Suprapubic skin (tissue), 4 donors: ENCODE results near the gene ACVR1B. TPM values are rescaled to one million over a fixed set of nuclear protein-coding genes. Genes with fewer than 3 reads are reported as not detected.

Source experiments
- DNase-seq, 2 donors: peaks; one replicate each; pipeline ENCODE4 v3.0.0-alpha.2; 2019; ENCODE audit warnings: low spot score in 2 of 2
- H3K27ac ChIP-seq: fragments of 200-600 bp; sonication (generic); one replicate; pipeline ENCODE4 v1.5.1; 2019
- H3K27me3 ChIP-seq: fragments of 200-600 bp; sonication (generic); one replicate; pipeline ENCODE4 v1.5.1; 2019
- H3K36me3 ChIP-seq: fragments of 200-600 bp; sonication (generic); one replicate; pipeline ENCODE4 v1.5.1; 2019
- H3K4me1 ChIP-seq: fragments of 200-600 bp; sonication (generic); one replicate; pipeline ENCODE4 v1.5.1; 2019
- H3K4me3 ChIP-seq: fragments of 200-600 bp; sonication (generic); one replicate; pipeline ENCODE4 v1.5.1; 2019; ENCODE audit warnings: mild to moderate bottlenecking
- H3K9me3 ChIP-seq: fragments of 200-600 bp; sonication (generic); one replicate; pipeline ENCODE4 v1.5.1; 2019
- EP300 ChIP-seq: sonication (generic); formaldehyde crosslinking; IDR thresholded peaks from one replicate; pipeline ENCODE4 v1.6.1; 2017; ENCODE audit warnings: antibody characterized with exemption
- POLR2A ChIP-seq, 2 donors: fragments of 450-650 bp; IDR thresholded peaks; one replicate each; pipeline ENCODE4 v1.6.1; 2017; ENCODE audit warnings: antibody characterized with exemption in 2 of 2, mild to moderate bottlenecking in 2 of 2, moderate library complexity in 2 of 2
- POLR2AphosphoS5 ChIP-seq, 3 donors: sonication (generic); formaldehyde crosslinking; IDR thresholded peaks; one replicate each; pipeline ENCODE4 v1.6.1; 2017; ENCODE audit warnings: antibody characterized with exemption in 3 of 3
- WGBS: methylation state at CpG from one replicate; pipeline ENCODE4 v1.1.5; 2018; 5-methylcytosine and 5-hydroxymethylcytosine counted together
- total RNA-seq, 4 donors: library from RNA; depleted of rRNA; stranded (reverse); fragments of >200 nt; gene quantifications; one replicate each; pipeline ENCODE4 v1.1.0, GENCODE V29; 2016
- TF ChIP-seq, protein P1 (sequence below), 2 donors: fragments of 200-600 bp in 1 of 2; fragments of 450-650 bp in 1 of 2; sonication (generic) in 1 of 2; IDR thresholded peaks; one replicate each; pipeline ENCODE4 v1.5.1; 2016 to 2019; ENCODE audit warnings: antibody characterized with exemption in 2 of 2, mild to moderate bottlenecking in 1 of 2, moderate library complexity in 1 of 2

The ACVR1B gene
- total RNA-seq, 4 donors from 2014 or later: 40.5 to 103 (median 57.3) TPM

DNA sequence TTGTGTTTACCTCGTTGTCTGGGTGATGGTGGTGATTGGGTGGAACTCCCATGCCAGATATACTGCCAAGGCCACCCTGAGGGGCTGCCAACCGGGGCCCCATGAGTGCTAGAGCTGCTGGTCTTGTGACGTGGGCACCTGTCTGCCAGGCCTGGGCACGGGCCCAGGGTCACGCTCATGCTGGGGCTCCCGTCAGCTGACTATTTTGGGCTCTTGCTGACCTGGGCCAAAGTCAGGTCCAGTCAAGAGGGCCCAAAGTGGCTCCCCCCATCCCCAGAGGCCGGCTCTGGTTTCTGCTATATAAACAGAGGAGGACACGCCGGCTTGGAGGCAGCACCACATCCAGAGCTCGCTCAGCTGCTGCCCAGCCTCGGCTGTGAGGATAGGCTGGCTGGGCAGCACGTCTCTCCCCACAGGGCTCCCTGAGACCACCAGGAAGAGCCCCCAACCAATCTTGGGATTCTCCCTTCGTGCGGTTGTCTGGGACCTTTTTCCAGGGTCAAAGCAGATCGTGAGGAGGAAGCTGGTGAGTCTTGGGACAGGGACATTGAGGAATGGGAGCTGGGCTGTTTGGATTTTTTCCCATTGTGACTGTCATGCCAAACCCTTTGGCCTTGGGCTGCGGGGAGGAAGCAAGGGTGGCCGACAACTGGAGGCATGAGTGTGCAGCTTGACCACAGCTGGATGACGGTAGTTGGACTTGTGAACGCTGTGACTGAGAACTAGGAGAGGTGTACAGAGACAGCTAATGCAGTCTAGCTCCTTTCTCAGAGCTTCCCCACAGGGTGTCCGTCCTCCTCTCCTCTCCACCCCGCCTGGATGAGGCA is 92.1 kb downstream of the ACVR1B start:
- Histone ChIP-seq H3K9me3 (no peaks in the 10 kb centered on the region), H3K4me1 (peaks cover 56% of the 10 kb centered on the region), H3K27ac (peak overlapping the region; percentile 74), H3K27me3 (no peaks in the 10 kb centered on the region), H3K36me3 (no peaks in the 10 kb centered on the region), H3K4me3 (no peak overlapping the region)
- WGBS: 61% methylated on average over 12 of the region's 21 CpGs
- no peak for TF ChIP-seq POLR2AphosphoS5 (IDR thresholded peaks at IDR 0.05)
- TF ChIP-seq, protein P1, sequence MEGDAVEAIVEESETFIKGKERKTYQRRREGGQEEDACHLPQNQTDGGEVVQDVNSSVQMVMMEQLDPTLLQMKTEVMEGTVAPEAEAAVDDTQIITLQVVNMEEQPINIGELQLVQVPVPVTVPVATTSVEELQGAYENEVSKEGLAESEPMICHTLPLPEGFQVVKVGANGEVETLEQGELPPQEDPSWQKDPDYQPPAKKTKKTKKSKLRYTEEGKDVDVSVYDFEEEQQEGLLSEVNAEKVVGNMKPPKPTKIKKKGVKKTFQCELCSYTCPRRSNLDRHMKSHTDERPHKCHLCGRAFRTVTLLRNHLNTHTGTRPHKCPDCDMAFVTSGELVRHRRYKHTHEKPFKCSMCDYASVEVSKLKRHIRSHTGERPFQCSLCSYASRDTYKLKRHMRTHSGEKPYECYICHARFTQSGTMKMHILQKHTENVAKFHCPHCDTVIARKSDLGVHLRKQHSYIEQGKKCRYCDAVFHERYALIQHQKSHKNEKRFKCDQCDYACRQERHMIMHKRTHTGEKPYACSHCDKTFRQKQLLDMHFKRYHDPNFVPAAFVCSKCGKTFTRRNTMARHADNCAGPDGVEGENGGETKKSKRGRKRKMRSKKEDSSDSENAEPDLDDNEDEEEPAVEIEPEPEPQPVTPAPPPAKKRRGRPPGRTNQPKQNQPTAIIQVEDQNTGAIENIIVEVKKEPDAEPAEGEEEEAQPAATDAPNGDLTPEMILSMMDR (IDR thresholded peaks at IDR 0.05): no peak
- no peak for TF ChIP-seq EP300
- TF ChIP-seq POLR2A (IDR thresholded peaks at IDR 0.05): no peak
- DNase-seq: no peak

DNA sequence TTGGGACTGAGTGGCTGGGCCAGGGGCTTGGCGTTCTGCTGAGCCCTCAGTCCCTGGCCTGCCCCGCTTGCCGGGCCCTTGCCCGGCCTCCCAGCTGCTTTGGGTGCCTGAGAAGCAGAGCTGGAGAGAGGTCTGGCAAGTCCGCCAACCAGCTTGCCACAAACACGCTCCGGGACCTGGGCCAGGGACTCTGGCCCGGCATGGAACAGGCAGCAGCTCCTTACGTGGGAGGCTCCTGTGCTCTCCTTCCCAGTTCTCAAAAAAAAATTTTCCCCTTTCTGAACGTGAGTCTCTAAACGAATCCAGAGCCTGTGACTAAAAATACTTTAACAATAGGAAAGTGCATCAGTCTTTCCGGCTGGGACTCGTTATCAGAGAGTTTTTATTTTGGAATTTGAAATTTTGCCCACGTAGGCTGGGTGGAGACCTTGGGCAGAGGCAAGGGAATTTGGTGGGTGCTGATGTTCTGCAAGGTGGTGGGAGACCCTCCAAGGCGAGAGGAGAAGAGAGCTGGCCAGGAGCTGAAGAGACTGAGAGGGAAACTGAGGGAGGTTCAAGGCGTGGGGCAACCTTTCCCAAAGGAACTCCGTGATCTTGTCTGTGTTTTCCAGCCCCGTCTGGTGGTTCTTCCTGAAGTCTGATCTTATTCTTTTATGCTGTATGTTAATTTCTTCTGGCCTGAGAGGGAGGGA is 92.9 kb downstream of the ACVR1B start:
- no peaks in the 10 kb centered on the region for H3K9me3 ChIP-seq
- DNase-seq: peak; percentile 89 to 90
- no peaks in the 10 kb centered on the region for H3K36me3 ChIP-seq
- 15% methylated on average over 16 of the region's 18 CpGs for WGBS
- peaks cover 54% of the 10 kb centered on the region for H3K4me1 ChIP-seq
- H3K27me3 ChIP-seq: no peaks in the 10 kb centered on the region
- TF ChIP-seq, protein P1 (IDR thresholded peaks at IDR 0.05): no peak
- no peak for TF ChIP-seq EP300
- TF ChIP-seq POLR2AphosphoS5 (IDR thresholded peaks at IDR 0.05): no peak
- TF ChIP-seq POLR2A (IDR thresholded peaks at IDR 0.05): no peak
- no peak overlapping the region for H3K4me3 ChIP-seq
- peak overlapping the region; percentile 74 for H3K27ac ChIP-seq

DNA sequence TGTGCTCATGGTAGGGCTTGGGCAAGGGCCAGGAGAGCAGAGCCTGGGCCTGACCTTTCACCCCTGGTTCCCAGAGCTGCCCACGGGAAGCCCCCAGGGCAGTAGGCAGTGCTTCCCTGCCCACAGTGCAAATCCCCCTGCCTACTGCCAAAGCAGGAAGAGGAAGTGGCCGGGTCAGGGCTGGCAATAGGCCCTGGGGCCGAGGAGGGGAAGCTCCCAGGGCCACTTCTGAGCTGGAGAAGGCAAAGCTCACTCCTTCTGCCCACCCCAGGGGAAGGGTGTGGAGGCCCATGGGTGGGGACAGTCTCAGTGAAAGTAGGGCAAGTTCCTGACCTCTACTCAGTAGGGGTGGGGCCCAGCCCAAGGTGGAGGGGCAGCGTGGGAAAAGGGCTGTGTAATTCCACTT is 94.3 kb downstream of the ACVR1B start:
- Histone ChIP-seq H3K36me3 (no peaks in the 10 kb centered on the region), H3K27me3 (no peaks in the 10 kb centered on the region), H3K4me3 (no peak overlapping the region), H3K27ac (peak overlapping the region; percentile 74), H3K9me3 (no peaks in the 10 kb centered on the region), H3K4me1 (peaks cover 66% of the 10 kb centered on the region)
- TF ChIP-seq, protein P1 (IDR thresholded peaks at IDR 0.05): no peak
- no peak for DNase-seq
- WGBS: 67% methylated on average over 1 of the region's 4 CpGs

Other genes starting within 250 kb of the ACVR1B start
- under 1 TPM; 0.16 to 0.40 (median 0.32) TPM for gene FIGNL2, start 103.0 kb upstream of the ACVR1B start, total RNA-seq
- not detected for gene ANKRD33, start 63.6 kb upstream of the ACVR1B start, total RNA-seq
- 10 to 100 TPM; 31.2 to 43.4 (median 39.0) TPM for gene ACVRL1, start 44.2 kb upstream of the ACVR1B start, total RNA-seq
- gene TAMALIN, start 55.2 kb downstream of the ACVR1B start, total RNA-seq: 10 to 100 TPM; 11.5 to 14.5 (median 12.5) TPM
- 100 to 1,000 TPM; 141 to 775 (median 422) TPM for gene NR4A1, start 99.7 kb downstream of the ACVR1B start, total RNA-seq
- gene ATG101, start 118.3 kb downstream of the ACVR1B start, total RNA-seq: 10 to 100 TPM; 39.5 to 76.1 (median 56.5) TPM
- gene SMIM41, start 128.0 kb downstream of the ACVR1B start, total RNA-seq: under 1 TPM in 2 of 4 donors, not detected in 2; 0.51 to 0.57 TPM
- gene KRT80, start 240.3 kb downstream of the ACVR1B start, total RNA-seq: 100 to 1,000 TPM in 3 of 4 donors, 10 to 100 TPM in 1; 78.6 to 293 (median 185) TPM